ENCODE results near the gene KHK.
A peak's percentile ranks its signal among the peaks of the same experiment; 100 is the strongest.

The KHK gene

DNA sequence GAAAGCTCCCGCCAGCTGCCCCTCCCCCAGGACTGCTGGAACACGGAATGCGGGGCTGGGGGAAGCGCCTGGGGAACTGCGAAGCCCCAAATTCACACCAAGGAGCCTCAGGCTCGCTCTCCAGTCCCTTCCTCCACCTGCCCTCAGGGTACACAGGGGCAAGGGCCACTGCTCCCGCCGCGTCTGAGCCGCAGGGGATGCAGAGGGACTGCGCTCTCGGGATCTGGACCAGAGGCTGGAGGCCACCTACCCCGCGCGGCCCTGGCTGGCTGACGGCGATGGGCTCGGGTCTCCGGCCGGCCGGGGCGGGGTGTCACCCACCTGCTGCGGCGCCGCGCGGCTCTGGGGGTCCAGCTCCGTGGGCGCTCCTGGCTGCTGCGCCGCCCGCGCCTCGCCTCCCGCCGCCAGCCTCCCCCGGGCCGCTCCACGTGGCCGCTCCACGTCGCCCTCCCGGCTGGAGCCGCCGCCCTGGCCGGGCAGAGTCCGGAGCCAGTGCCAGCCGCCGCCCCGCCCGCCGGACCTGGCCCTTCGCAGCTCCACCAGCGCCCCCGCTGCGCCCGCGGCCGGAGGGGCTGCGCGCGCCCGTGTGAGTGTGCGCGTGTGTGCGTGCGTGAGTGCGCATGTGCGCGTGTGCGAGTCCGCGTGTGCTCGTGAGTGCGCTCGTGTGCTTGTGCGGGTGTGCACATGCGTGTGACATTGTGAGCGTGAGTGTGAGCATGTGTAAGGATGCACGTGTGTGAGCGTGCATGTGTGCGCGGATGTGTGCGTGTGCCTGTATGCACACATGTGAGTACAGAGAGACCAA lies 32.2 kb downstream of the KHK start, which contains the start of gene CGREF1 (continued):
- no peak for TF ChIP-seq SP7 (tag by site-specific recombination; IDR thresholded peaks at IDR 0.05)
- TF ChIP-seq ZNF596 (tag by site-specific recombination; IDR thresholded peaks at IDR 0.05): no peak
- no peak for TF ChIP-seq ZNF501 (tag by site-specific recombination; IDR thresholded peaks at IDR 0.05)
- TF ChIP-seq ZNF157 (tag by site-specific recombination; IDR thresholded peaks at IDR 0.05): no peak
- TF ChIP-seq ZNF354C (tag by site-specific recombination; IDR thresholded peaks at IDR 0.05; ENCODE audit: borderline replicate concordance, low read depth): no peak
- TF ChIP-seq SP3 (tag by site-specific recombination; IDR thresholded peaks at IDR 0.05): no peak
- TF ChIP-seq, protein P1, sequence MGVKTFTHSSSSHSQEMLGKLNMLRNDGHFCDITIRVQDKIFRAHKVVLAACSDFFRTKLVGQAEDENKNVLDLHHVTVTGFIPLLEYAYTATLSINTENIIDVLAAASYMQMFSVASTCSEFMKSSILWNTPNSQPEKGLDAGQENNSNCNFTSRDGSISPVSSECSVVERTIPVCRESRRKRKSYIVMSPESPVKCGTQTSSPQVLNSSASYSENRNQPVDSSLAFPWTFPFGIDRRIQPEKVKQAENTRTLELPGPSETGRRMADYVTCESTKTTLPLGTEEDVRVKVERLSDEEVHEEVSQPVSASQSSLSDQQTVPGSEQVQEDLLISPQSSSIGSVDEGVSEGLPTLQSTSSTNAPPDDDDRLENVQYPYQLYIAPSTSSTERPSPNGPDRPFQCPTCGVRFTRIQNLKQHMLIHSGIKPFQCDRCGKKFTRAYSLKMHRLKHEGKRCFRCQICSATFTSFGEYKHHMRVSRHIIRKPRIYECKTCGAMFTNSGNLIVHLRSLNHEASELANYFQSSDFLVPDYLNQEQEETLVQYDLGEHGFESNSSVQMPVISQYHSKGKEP (tag by site-specific recombination; IDR thresholded peaks at IDR 0.05): no peak
- TF ChIP-seq ZNF155 (tag by site-specific recombination; IDR thresholded peaks at IDR 0.05): no peak
- TF ChIP-seq, protein P2, sequence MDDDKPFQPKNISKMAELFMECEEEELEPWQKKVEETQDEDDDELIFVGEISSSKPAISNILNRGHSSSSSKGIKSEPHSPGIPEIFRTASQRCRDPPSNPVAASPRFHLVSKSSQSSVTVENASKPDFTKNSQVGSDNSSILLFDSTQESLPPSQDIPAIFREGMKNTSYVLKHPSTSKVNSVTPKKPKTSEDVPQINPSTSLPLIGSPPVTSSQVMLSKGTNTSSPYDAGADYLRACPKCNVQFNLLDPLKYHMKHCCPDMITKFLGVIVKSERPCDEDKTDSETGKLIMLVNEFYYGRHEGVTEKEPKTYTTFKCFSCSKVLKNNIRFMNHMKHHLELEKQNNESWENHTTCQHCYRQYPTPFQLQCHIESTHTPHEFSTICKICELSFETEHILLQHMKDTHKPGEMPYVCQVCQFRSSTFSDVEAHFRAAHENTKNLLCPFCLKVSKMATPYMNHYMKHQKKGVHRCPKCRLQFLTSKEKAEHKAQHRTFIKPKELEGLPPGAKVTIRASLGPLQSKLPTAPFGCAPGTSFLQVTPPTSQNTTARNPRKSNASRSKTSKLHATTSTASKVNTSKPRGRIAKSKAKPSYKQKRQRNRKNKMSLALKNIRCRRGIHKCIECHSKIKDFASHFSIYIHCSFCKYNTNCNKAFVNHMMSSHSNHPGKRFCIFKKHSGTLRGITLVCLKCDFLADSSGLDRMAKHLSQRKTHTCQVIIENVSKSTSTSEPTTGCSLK (tag by site-specific recombination; IDR thresholded peaks at IDR 0.05): no peak
- TF ChIP-seq TRIM28 (IDR thresholded peaks at IDR 0.05; ENCODE audit: borderline replicate concordance, low read length): no peak
- no peak for TF ChIP-seq ZNF19 (tag by site-specific recombination; IDR thresholded peaks at IDR 0.05; ENCODE audit: low read depth)
- TF ChIP-seq ZEB2 (tag by site-specific recombination; IDR thresholded peaks at IDR 0.05): no peak
- TF ChIP-seq, protein P3, sequence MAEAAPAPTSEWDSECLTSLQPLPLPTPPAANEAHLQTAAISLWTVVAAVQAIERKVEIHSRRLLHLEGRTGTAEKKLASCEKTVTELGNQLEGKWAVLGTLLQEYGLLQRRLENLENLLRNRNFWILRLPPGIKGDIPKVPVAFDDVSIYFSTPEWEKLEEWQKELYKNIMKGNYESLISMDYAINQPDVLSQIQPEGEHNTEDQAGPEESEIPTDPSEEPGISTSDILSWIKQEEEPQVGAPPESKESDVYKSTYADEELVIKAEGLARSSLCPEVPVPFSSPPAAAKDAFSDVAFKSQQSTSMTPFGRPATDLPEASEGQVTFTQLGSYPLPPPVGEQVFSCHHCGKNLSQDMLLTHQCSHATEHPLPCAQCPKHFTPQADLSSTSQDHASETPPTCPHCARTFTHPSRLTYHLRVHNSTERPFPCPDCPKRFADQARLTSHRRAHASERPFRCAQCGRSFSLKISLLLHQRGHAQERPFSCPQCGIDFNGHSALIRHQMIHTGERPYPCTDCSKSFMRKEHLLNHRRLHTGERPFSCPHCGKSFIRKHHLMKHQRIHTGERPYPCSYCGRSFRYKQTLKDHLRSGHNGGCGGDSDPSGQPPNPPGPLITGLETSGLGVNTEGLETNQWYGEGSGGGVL (tag by site-specific recombination; IDR thresholded peaks at IDR 0.05): peak; percentile 78
- TF ChIP-seq, protein P4, sequence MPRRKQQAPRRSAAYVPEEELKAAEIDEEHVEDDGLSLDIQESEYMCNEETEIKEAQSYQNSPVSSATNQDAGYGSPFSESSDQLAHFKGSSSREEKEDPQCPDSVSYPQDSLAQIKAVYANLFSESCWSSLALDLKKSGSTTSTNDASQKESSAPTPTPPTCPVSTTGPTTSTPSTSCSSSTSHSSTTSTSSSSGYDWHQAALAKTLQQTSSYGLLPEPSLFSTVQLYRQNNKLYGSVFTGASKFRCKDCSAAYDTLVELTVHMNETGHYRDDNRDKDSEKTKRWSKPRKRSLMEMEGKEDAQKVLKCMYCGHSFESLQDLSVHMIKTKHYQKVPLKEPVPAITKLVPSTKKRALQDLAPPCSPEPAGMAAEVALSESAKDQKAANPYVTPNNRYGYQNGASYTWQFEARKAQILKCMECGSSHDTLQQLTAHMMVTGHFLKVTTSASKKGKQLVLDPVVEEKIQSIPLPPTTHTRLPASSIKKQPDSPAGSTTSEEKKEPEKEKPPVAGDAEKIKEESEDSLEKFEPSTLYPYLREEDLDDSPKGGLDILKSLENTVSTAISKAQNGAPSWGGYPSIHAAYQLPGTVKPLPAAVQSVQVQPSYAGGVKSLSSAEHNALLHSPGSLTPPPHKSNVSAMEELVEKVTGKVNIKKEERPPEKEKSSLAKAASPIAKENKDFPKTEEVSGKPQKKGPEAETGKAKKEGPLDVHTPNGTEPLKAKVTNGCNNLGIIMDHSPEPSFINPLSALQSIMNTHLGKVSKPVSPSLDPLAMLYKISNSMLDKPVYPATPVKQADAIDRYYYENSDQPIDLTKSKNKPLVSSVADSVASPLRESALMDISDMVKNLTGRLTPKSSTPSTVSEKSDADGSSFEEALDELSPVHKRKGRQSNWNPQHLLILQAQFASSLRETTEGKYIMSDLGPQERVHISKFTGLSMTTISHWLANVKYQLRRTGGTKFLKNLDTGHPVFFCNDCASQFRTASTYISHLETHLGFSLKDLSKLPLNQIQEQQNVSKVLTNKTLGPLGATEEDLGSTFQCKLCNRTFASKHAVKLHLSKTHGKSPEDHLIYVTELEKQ (tag by site-specific recombination; IDR thresholded peaks at IDR 0.05; ENCODE audit: borderline replicate concordance): no peak
- TF ChIP-seq, protein P5, sequence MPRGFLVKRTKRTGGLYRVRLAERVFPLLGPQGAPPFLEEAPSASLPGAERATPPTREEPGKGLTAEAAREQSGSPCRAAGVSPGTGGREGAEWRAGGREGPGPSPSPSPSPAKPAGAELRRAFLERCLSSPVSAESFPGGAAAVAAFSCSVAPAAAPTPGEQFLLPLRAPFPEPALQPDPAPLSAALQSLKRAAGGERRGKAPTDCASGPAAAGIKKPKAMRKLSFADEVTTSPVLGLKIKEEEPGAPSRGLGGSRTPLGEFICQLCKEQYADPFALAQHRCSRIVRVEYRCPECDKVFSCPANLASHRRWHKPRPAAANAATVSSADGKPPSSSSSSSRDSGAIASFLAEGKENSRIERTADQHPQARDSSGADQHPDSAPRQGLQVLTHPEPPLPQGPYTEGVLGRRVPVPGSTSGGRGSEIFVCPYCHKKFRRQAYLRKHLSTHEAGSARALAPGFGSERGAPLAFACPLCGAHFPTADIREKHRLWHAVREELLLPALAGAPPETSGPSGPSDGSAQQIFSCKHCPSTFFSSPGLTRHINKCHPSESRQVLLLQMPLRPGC (tag by site-specific recombination; IDR thresholded peaks at IDR 0.05): no peak
- TF ChIP-seq, protein P6, sequence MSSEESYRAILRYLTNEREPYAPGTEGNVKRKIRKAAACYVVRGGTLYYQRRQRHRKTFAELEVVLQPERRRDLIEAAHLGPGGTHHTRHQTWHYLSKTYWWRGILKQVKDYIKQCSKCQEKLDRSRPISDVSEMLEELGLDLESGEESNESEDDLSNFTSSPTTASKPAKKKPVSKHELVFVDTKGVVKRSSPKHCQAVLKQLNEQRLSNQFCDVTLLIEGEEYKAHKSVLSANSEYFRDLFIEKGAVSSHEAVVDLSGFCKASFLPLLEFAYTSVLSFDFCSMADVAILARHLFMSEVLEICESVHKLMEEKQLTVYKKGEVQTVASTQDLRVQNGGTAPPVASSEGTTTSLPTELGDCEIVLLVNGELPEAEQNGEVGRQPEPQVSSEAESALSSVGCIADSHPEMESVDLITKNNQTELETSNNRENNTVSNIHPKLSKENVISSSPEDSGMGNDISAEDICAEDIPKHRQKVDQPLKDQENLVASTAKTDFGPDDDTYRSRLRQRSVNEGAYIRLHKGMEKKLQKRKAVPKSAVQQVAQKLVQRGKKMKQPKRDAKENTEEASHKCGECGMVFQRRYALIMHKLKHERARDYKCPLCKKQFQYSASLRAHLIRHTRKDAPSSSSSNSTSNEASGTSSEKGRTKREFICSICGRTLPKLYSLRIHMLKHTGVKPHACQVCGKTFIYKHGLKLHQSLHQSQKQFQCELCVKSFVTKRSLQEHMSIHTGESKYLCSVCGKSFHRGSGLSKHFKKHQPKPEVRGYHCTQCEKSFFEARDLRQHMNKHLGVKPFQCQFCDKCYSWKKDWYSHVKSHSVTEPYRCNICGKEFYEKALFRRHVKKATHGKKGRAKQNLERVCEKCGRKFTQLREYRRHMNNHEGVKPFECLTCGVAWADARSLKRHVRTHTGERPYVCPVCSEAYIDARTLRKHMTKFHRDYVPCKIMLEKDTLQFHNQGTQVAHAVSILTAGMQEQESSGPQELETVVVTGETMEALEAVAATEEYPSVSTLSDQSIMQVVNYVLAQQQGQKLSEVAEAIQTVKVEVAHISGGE (tag by site-specific recombination; conservative IDR thresholded peaks at IDR 0.05; ENCODE audit: low read depth): no peak
- TF ChIP-seq ZNF510 (tag by site-specific recombination; IDR thresholded peaks at IDR 0.05; ENCODE audit: insufficient replicate concordance): no peak
- TF ChIP-seq HOXA7 (CRISPR knock-in tag; IDR thresholded peaks at IDR 0.05; ENCODE audit: borderline replicate concordance): no peak
- no peak for TF ChIP-seq ZNF24 (tag by site-specific recombination; IDR thresholded peaks at IDR 0.05)
- no peak for TF ChIP-seq ZBTB21 (tag by site-specific recombination; IDR thresholded peaks at IDR 0.05)
- TF ChIP-seq ZFP37 (tag by site-specific recombination; IDR thresholded peaks at IDR 0.05): no peak
- no peak for TF ChIP-seq HOXD13 (CRISPR knock-in tag; IDR thresholded peaks at IDR 0.05; ENCODE audit: borderline replicate concordance)
- TF ChIP-seq, protein P7, sequence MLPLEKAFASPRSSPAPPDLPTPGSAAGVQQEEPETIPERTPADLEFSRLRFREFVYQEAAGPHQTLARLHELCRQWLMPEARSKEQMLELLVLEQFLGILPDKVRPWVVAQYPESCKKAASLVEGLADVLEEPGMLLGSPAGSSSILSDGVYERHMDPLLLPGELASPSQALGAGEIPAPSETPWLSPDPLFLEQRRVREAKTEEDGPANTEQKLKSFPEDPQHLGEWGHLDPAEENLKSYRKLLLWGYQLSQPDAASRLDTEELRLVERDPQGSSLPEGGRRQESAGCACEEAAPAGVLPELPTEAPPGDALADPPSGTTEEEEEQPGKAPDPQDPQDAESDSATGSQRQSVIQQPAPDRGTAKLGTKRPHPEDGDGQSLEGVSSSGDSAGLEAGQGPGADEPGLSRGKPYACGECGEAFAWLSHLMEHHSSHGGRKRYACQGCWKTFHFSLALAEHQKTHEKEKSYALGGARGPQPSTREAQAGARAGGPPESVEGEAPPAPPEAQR (tag by site-specific recombination; IDR thresholded peaks at IDR 0.05): no peak
